NB4 (cell line): ENCODE data around the gene ZNF407.

Experiments
- MYC ChIP-seq: IDR thresholded peaks from 2 replicates; pipeline ENCODE4 v1.6.1; 2011; ENCODE audit warnings: low read depth, low read length
- POLR2A ChIP-seq: IDR thresholded peaks from 2 replicates; pipeline ENCODE4 v1.6.1; 2011; ENCODE audit warnings: mild to moderate bottlenecking; ENCODE audit not compliant: insufficient read length; ENCODE audit errors: extremely low read depth
- TF ChIP-seq, protein P1 (sequence below): IDR thresholded peaks from one replicate; pipeline ENCODE4 v1.5.1; 2012; ENCODE audit warnings: low read depth, low read length
- TF ChIP-seq, protein P2 (sequence below): IDR thresholded peaks from 2 replicates; pipeline ENCODE4 v1.6.1; 2011; ENCODE audit warnings: low read depth, low read length

DNA sequence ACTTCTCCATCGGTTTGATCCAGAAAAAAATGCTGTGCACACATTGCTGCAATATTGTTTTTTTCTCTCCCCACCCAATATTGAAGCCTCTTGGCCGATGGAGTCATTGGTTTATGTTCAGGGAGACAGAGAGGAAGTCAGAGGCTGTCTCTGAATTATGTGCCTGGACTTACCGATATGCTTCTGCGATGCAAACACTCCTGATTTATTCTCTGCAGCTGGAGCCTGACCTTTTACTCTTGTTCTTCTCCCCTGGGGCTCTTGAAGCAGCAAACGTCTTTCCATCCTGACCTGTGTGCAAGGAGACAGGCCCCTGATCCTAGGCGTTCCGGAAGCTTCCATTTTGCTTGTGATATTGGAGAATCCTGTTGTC is 511.6 kb downstream of the ZNF407 start:
- TF ChIP-seq, protein P1, sequence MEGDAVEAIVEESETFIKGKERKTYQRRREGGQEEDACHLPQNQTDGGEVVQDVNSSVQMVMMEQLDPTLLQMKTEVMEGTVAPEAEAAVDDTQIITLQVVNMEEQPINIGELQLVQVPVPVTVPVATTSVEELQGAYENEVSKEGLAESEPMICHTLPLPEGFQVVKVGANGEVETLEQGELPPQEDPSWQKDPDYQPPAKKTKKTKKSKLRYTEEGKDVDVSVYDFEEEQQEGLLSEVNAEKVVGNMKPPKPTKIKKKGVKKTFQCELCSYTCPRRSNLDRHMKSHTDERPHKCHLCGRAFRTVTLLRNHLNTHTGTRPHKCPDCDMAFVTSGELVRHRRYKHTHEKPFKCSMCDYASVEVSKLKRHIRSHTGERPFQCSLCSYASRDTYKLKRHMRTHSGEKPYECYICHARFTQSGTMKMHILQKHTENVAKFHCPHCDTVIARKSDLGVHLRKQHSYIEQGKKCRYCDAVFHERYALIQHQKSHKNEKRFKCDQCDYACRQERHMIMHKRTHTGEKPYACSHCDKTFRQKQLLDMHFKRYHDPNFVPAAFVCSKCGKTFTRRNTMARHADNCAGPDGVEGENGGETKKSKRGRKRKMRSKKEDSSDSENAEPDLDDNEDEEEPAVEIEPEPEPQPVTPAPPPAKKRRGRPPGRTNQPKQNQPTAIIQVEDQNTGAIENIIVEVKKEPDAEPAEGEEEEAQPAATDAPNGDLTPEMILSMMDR: no peak
- TF ChIP-seq POLR2A (no peak), MYC (no peak)
- TF ChIP-seq, protein P2, sequence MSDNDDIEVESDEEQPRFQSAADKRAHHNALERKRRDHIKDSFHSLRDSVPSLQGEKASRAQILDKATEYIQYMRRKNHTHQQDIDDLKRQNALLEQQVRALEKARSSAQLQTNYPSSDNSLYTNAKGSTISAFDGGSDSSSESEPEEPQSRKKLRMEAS: no peak
